ENCODE measurements around the gene NR1D1.

The NR1D1 gene

DNA sequence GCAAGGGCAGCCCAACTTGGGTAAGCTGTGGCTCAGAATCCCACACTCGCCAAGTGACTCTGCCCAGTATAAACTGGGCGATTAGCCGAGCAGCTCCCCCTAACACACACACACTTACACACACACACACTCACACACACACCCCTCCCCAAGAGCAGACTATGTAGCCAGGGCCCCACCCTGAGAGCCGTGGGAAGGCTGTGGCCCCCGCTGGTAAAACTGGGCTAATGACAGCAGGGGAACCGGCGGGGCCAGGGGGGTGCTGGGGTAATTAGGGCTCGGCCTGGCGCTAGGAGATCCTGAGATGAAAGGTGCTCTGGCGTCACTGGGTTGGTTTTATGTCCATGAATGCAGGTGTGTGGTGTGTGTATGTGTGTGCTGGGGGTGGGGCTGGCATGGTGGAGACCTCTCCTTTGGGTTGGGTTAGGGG lies 38.8 kb downstream of the NR1D1 start:
- H3K4me3 ChIP-seq (ENCODE audit: low read depth, low read length) = no peak overlapping the region
- TF ChIP-seq, protein P1, sequence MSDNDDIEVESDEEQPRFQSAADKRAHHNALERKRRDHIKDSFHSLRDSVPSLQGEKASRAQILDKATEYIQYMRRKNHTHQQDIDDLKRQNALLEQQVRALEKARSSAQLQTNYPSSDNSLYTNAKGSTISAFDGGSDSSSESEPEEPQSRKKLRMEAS (IDR thresholded peaks at IDR 0.05; ENCODE audit: low read depth, low read length) = no peak
- no peak for TF ChIP-seq POLR2A (IDR thresholded peaks at IDR 0.05; ENCODE audit: extremely low read depth, insufficient read length)
- TF ChIP-seq, protein P2, sequence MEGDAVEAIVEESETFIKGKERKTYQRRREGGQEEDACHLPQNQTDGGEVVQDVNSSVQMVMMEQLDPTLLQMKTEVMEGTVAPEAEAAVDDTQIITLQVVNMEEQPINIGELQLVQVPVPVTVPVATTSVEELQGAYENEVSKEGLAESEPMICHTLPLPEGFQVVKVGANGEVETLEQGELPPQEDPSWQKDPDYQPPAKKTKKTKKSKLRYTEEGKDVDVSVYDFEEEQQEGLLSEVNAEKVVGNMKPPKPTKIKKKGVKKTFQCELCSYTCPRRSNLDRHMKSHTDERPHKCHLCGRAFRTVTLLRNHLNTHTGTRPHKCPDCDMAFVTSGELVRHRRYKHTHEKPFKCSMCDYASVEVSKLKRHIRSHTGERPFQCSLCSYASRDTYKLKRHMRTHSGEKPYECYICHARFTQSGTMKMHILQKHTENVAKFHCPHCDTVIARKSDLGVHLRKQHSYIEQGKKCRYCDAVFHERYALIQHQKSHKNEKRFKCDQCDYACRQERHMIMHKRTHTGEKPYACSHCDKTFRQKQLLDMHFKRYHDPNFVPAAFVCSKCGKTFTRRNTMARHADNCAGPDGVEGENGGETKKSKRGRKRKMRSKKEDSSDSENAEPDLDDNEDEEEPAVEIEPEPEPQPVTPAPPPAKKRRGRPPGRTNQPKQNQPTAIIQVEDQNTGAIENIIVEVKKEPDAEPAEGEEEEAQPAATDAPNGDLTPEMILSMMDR (IDR thresholded peaks at IDR 0.05; ENCODE audit: low read depth, low read length) = no peak
- DNase-seq (ENCODE audit: low read depth) = no peak

DNA sequence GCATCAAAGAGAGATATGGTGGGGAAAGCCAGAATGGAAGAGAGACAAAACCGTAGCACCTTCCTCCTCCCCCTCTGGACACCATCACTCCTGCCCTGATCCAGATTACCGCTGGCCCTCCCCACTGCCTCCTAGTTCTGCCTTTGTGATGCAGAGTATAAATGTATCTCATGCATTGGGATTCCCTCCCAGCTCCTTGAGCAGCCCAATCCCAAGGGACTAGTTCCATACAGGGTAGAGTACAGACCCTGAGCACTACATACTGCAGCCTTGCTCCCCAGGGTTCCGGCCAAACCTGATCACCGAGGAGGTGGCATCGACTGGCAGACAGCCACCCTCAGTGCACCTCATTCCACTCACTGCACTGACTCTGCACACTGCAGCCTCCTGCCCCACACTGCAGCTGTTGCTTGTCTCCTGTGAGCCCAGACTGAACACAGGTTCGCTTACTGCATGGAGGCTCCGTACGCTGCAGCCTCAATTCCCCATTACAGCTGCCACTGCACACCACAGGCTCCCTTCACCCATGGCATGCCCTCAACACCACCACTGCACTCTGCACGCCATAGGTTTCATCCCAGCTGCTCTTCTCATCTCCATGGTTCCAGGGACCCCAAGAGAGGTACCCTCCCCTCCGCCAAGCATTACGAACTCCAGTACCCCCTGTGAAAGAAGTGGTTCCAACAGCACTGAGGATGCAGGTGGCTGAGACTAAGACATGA lies 39.3 kb downstream of the NR1D1 start:
- no peak for DNase-seq (ENCODE audit: low read depth)
- TF ChIP-seq MYC (IDR thresholded peaks at IDR 0.05; ENCODE audit: low read depth, low read length) (no peak), POLR2A (IDR thresholded peaks at IDR 0.05; ENCODE audit: extremely low read depth, insufficient read length) (no peak)
- TF ChIP-seq, protein P2 (IDR thresholded peaks at IDR 0.05; ENCODE audit: low read depth, low read length) = no peak
- TF ChIP-seq, protein P1 (IDR thresholded peaks at IDR 0.05; ENCODE audit: low read depth, low read length) = no peak
- no peak overlapping the region for H3K4me3 ChIP-seq (ENCODE audit: low read depth, low read length)

DNA sequence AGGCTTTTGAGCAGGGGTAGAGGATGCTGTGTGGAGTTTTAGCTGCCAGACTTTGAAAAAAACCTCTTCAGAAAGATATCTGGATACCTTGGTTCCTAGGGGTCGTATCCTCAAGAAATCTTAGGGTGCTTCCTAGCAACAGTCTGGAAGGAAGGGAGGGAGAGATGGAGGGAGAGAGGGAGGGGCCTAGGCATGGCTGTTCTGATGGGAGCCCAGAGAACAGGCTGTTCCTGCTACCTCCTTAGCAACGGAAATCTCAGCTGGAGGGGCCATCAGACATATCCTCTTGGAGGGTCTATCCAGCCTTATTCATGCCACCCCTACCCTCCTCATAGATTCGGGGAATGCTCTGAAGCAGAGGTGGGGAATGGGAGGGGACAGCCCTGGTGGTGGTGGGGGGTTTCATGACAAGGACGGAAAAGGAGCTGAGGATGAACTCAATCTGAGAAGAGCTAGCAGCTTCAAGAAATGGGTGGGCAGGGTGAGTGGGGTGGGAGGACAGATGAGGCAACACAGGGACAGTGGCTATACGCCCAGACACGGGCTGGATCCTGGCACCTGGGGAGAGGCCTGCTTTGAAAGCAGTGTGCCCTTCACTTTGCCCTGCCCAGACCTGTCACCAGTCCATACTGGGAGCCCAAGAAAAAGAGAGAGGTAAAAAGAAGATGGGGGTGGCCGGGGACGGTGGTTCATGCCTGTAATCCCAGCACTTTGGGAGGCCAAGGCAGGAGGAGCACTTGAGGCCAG lies 40.5 kb downstream of the NR1D1 start:
- no peak overlapping the region for H3K4me3 ChIP-seq (ENCODE audit: low read depth, low read length)
- DNase-seq (ENCODE audit: low read depth) = no peak
- TF ChIP-seq POLR2A (IDR thresholded peaks at IDR 0.05; ENCODE audit: extremely low read depth, insufficient read length) = no peak
- TF ChIP-seq MYC (IDR thresholded peaks at IDR 0.05; ENCODE audit: low read depth, low read length) = no peak
- TF ChIP-seq, protein P1 (IDR thresholded peaks at IDR 0.05; ENCODE audit: low read depth, low read length) = no peak

DNA sequence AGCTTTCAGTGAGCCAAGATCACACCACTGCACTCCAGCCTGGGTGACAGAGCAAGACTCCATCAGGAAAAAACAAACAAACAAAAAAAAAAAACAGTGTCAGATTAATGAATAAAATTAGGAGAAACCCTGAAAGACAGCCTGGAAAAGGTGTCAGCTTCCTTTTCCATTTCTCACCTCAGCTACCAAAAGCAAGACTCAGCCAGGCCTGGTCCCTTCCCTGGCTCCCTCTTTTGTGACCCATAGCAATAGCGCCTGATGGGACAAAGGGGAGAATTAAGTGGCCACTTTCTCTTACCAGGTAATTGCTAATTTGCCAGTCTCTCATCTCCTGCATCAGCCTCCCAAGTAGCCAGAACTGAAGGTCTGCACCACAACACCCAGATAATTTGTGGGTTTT lies 41.5 kb downstream of the NR1D1 start:
- no peak for DNase-seq (ENCODE audit: low read depth)
- no peak for TF ChIP-seq POLR2A (IDR thresholded peaks at IDR 0.05; ENCODE audit: extremely low read depth, insufficient read length)
- TF ChIP-seq MYC (IDR thresholded peaks at IDR 0.05; ENCODE audit: low read depth, low read length) = no peak
- TF ChIP-seq, protein P2 (IDR thresholded peaks at IDR 0.05; ENCODE audit: low read depth, low read length) = no peak
- TF ChIP-seq, protein P1 (IDR thresholded peaks at IDR 0.05; ENCODE audit: low read depth, low read length) = no peak
- no peak overlapping the region for H3K4me3 ChIP-seq (ENCODE audit: low read depth, low read length)

DNA sequence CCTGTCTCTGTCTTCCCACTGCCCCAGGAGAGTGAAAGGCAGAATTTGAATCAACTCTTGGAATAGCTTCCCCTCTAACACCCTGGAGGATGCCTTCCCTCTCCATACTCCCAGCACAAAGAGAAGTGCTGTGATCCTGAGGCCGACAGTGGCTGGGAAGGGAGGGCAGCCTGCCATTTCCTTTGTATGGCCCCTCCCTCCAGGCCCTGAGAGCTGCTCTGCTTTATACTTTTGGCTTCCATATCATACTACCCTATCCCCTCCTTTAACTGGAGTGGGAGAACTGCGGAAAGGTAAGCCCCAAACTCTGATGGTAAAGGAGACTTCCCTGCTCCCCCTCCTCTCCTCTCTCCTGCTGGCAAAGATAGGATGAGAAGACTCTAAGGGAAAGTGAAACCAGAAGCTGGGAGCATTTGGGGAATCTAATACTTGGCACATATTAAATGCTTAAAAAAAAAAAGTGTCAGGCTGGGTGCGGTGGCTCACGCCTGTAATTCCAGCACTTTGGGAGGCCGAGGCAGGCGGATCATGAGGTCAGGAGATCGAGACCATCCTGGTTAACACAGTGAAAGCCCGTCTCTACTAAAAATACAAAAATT lies 42.1 kb downstream of the NR1D1 start:
- TF ChIP-seq, protein P1 (IDR thresholded peaks at IDR 0.05; ENCODE audit: low read depth, low read length) = no peak
- no peak for TF ChIP-seq POLR2A (IDR thresholded peaks at IDR 0.05; ENCODE audit: extremely low read depth, insufficient read length)
- TF ChIP-seq, protein P2 (IDR thresholded peaks at IDR 0.05; ENCODE audit: low read depth, low read length) = no peak
- TF ChIP-seq MYC (IDR thresholded peaks at IDR 0.05; ENCODE audit: low read depth, low read length) = no peak
- DNase-seq (ENCODE audit: low read depth) = no peak
- H3K4me3 ChIP-seq (ENCODE audit: low read depth, low read length) = no peak overlapping the region

All from NB4 (cell line).